NCI-H2227 treated with DMSO at 0.1 percent for 48 hours (cell line): ENCODE results near the gene DIS3L2.
"Not testable (repeated sequence)": the region's sequence is repeated elsewhere in the genome, so short reads cannot be mapped to it uniquely, and the experiment has no call there.

Experiments used
- DNase-seq: peaks from one replicate; lab custom pipeline; 2025; lab: John Stamatoyannopoulos, UW

DIS3L2 gene

DNA sequence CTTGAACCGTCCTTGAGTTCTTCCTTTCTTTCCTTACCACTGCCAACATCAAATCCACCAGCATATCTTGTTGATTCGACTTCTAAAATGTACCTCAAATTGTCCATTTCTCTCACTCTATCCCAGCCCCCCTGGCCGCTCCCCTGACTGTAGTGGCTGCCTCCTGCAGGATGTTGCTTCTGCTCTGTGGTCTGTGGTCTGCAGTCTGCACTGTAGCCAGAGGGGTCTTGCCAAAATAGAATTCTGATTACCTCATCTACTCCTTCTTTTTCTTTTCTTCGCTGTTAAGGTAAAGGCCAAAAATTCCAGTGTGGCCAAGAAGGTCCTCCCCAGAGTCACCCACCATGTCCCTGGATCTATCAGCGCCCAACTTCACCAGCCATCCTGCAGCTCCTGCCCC lies 337.6 kb downstream of the DIS3L2 start:
- DNase-seq = no peak

DNA sequence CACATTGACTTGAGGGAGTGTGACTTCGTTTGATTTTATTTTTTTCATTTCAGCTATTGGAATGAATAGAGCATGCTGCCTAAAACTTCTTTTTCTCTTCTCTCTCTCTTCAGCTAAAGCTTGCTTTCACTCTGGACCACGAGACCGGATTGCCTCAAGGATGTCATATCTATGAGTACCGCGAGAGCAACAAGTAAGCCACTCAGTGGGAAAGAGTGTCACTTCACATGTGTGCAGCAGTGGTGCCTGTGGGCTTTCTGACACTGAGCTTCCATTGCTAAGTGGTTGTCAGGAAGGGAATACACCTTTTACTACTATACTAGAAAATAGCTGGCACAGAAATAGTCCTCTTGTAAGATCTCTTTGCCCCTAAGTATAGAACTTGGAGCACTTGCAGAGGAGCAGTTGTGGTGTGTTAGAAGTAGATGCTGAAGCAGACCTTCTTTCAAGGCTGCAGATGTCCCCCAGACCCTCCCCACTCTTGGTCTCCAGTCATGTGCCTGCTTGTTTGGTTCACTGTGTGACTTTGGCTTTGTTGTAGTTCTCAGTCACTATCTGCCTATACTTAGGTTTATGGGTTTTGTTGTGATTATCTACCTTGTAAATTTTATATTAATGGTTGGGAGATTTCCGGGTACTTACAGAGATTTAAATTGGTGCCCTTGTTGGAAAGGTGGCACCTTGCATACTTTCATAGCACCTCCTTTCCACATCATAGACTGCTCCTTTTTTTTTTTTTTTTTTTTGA lies 338.6 kb downstream of the DIS3L2 start:
- no peak for DNase-seq

DNA sequence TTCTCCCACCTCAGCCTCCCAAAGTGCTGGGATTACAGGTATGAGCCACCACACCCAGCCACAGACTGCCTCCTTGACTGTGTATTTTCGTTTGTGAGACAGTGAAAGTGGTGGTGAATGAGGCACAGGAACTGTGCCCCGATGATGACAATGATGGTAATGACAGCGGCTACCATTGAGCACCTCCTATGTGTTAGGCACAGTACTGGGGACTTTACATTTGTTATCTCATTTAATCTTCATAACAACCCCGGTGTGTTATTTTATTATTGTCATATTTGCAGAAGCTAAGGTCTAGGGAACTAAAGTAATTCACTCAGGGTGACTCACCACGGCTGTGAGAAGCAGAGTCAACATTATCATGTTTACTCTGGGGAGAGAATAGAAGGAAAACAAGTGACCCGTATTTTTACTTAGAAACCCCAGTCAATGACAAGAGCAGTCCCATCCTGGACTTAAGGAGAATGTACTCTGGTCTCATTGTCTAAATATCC lies 339.4 kb downstream of the DIS3L2 start:
- DNase-seq = no peak

DNA sequence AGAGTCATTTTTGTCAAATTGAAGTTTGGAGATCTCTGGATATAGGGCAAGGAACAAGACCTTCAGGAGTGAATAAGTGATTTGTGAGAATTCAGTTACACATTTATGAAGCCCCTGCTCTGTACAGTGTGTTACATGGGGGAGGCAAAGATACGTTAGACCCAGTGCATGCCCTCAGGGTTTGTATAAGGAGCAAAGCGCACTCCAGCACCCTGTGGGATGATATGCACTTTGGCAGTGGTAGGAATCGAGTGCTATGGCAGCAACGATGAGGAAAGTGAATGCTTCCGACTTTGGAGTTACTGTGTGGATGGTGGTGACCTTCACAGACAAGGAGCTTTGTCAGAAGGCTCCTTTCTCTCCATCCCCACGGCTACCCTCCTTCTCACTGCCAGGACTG lies 342.7 kb downstream of the DIS3L2 start:
- DNase-seq = no peak

DNA sequence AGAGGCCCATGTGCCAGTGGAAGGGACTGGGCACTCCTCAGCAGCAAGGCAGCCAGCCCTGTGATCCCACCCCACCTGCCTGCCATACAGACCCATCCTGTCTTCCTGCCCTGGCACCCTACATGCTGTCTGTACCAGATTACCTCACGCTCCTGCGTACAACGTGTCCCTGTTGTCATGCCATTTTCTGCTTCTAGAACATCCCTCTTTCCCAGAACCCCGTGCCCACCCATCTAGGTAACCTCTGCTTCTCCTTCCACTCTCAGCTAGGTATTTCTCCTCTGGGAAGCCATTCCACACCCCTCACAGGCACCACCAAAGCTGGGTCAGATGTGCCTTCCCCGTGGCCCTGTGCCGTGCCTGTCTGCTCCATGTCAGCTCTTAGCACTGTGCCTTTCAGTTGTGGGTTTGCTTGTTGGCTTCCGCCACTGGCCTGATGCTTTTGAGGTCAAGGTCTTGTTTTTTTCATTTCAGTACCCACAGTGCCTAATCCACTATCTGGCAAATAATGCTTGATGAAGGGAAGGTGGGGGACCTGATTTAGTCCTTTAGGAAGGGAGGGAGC lies 345.3 kb downstream of the DIS3L2 start:
- DNase-seq = no peak

DNA sequence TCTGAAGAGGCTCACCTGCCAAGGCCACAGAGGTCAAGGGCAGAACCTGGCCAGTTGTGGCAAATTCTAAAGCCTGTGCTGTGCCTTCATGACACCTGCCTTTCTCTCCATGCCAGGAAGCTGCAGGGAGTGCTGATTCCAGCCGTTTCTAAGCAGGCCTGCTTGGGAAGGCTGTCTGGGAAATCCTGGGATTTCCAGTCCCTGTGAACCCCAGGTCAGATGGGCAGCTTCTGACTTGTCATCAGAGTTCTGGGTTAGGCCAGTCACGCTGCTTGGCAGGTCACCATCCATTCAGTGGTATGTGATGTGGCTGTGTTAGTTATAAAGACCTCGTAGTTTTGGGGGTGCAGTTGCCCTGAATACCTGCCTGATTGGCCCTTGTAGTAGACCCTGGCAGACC lies 346.3 kb downstream of the DIS3L2 start:
- DNase-seq = no peak

DNA sequence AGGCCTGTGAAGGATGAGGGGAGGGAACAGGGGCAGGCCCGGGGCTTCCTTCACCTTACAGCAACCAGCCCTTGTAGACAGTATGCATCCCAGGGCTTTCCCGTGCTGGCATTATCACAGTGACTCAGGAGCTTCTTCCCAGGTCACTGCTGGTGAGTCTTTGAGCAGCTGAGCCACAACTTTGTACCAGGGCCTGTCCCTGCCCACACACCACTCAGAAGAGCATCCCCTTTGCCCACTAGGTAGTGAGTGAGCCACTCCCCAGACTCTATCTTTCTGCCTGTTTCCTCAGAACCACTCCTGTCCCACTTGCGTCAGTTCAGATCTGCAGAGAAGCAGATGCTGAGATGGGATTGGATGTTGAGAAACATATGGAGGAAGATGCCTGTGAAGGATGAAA lies 347.5 kb downstream of the DIS3L2 start:
- DNase-seq = no peak

DNA sequence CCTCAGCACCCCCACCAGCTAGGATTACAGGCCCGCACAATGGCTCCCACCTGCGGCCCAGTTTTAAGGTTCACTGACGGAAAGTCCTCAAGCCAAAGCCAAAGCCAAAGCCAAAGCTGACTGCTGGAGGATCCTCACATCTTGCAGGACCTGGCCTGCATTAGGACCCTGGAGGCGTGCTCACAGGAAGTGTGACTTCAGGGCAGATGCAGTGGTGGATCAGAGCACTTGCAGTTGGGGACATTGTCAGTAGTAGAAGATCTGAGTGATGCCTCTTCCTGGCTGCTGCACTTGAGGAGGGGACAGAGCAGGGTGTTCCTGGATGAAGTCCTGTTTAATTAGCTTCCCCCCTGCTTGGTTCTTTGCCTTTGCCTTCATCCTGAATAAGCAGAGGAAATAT lies 348.1 kb downstream of the DIS3L2 start:
- no peak for DNase-seq

DNA sequence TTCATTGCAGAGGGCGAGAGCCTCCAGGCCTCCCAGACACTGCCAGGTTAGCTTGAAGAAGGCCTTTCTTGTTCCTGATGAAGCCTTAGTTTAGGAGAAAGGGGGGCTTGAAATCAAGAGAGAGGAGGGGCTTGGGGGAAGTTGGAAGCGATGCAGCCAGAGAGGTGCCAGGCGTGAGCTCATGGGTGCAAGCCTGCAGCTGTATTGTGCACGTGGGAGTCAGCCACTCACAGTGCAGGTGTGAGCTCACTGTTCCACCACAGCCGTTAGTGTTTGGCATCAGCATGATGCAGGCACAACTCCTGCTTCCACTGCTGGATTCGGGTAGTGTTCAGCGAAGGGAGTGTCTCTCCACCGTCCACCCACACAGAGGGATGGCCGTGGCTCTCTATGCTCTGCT lies 348.6 kb downstream of the DIS3L2 start:
- DNase-seq = no peak

DNA sequence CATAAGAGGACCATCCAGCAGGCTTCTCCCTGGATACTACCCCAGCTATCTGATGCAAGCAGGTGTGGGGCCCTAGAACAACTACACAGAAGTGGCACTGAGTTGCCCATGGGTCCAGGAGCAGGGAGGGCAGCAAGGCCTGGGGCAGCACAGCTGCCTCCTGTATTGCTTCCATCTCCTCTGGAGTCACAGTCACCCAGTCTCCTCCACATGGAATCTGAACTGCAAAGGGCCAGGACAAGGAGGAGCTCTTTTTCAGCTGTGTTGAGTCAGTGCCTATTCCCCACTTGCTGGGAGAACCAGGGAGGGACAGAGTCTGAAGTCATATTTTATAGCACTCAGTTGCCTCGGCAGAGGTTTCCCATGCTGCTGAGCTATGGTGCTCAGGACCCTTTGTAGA lies 349.2 kb downstream of the DIS3L2 start:
- DNase-seq = no peak

DNA sequence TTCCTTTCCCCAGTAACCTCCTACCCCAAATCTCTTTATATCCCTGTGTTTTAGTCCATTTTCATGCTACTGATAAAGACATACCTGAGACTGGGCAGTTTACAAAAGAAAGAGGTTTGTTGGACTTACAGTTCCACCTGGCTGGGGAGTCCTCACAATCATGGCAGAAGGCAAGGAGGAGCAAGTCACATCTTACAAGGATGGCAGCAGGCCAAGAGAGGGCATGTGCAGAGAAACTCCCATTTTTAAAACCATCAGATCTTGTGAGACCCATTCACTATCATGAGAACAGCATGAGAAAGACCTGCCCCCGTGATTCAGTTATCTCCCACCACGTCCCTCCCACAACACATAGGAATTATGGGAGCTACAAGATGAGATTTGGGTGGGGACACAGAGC lies 352.1 kb downstream of the DIS3L2 start:
- DNase-seq = not testable (repeated sequence)

DNA sequence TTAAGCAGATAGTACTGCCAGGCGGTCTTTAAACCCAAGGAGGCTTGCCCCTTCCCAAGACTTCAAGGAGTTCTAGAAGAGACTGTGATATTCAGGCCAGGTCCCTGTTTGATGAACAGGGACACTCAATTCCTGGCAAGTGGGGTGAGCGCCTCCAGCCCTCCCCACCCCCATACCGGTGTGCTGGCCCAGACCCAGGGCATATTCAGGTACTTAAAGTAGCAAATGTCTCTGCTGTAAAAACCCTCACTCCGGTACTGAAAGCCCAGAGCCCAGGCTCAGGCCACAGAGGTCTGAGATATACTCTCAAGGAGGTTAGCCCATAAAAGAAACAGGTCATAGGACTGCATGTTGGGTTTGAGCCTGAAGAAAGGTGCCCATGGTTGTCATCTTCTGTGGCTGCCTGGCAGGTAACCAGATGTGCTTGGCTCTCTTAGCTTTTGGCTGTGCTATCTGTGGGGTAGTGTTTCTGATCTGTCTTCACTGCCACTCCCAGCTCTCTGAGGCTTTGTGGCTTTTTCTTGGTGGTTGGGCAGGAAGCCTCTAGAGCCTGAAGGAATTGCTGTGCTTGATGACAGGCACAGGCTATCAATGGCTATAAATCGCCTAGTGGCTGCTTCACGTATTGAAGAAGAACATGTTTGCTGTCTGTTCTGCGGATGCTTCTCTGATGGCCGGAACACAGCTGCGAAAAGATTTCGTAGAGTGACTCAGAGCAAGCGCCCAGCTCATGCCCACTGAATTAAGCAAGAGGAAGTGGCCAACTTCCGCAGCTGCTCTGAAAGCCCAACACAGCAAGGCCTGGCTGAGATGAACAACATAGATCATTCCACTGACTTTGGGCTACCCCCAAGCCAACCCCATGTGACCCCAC lies 353.8 kb downstream of the DIS3L2 start:
- no peak for DNase-seq

DNA sequence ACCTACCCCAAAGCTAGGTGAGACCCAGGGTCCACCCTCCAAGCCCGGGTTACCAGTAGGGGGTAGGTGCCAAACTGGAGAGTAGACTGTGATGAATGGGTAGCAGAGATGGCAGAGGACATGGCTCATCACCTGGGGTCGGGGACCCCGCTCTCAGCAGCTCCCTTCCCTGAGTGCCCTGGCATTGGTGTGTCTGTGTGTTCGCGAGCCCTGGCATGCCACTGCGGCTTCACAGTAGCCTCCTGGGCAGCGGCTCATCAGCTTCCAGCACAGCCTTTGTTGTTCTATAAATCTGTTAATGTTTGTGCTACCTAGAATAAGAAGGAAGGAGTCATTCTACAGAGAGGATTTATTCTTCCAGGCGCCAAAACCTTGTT lies 354.4 kb downstream of the DIS3L2 start:
- no peak for DNase-seq

DNA sequence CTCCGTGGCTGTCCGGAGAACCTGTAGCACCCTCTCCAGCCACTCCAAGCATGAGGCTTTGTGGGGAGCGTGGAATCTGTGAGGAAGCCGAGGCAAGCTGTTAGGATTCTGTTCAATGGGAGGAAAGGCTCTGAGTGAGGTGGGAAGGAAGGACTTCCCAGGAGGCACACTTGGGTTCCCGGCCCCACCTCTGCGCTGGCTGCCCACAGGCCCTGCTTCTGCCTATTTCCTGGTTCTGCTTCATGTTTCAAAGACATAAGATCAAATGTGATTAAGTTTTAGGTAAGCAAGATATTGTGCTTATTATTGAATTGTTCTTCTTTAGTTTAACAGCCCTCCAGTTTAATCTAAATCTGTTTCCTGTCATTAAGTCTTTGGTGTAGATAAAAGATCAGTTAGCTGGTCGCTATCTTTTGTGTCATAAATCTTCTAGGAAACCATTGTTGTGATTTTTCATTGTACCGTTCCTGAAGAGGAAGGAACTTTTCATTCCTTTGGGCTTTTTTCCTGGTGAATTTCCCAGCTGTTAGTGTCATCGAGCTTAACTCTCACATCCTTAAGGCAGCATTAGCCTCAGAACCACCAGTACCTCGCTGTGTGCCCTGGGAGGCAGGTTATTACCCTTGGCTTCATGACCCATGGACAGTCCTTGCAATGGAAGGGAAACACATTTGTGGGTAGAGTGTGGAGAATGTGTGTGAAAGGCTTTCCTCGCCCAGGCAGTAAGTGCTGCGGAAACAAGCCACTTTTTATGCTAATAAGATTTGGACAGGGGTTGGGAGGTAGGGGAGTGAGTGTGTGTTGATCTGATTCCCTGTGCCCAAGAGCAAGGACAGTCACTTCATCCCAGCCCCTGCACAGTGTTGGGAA lies 355.2 kb downstream of the DIS3L2 start:
- no peak for DNase-seq

DNA sequence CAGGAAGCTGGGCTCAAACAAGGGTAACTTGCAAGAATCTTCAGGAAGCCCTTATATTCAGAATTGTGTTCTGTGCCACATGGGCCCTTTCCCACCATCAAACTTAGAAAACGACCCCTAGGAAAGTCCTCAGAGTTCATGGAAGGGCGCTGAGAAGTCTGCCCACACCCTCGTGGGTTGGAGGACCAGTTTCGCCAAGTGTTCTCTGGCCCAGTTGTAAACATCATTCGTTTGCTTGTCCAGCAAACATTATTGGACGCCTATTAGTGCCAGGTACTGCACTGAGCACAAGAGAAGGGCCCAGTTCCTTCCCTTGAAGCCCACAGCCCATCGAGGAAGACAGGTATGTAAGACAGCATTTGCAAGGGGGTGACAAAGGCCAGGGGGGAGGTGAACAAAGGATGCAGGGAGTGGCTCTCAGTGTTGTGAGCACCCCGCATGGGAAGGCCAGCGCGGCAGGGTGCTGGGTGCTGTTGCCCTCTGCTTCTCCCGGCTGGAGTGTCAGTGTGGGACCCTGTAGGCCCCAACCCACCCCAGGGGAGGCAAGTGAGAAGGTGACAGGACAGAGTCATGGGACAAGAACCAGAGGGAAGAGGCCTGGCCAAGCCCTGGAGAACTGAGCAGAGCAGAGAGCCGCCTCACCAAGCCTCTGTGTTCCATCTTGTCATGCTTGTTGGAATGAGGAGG lies 356.8 kb downstream of the DIS3L2 start:
- no peak for DNase-seq

DNA sequence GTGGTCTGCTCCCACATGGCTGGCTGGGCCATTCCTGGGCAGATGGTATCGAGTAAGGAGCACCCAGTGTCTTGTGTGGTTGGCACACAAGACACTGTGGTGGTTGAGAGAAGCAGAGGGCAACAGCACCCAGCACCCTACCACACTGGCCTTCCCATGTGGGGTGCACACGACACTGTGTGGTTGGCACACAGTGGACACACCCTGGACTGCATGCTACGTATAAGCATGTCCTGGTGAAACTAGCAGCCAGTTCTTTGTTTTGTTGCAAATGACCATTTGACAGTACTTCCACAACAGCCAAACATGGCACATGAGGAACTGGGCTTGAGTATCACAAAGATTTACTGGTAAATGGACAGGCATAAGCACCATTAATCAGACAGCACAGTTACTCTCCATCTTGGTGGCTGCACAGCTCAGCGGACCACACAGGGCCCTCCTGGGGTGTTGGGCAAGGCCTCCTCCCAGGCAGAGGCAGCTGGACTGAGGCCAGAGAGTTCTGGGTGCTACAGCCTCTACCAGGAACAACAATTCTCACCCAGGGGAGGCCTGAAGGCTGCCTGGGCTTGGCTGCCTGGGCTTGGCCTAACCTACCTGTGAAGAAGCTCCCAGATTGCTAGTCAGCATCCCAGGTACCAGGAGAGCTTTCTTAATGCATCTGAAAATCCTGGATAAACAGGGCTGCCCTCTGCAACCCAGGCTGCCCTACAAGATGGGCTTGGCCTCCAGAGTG lies 357.7 kb downstream of the DIS3L2 start:
- no peak for DNase-seq

DNA sequence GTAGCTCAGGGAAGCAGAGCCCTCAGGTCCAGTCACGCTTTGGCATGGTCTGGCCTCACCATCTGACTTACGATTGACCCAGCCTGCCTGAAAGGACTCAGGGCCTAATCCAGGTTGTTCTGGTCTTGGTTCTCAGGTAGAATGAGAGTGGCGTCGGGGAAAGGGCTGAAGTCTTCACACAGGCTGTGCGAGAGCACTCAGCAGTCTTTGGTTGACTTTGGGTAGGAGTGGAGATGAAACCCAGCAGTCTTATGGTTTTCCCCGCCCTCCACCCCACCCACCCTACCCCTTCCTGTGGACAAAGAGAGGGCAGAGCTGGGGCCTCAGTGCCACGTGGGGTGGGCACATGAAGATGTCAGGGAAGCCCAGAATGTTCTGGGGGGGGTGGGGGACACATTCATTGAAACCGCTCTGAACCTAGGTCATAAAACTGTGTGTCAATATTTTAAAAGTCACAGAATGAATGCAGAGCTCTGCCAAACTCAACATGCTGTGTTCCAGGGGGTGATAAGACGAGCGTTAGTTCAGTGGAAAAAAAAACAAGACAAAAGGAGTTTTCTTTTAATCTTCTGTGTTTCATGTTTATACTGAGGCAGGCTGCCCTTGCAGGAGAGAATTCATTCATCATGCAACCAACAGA lies 358.4 kb downstream of the DIS3L2 start:
- DNase-seq = no peak

DNA sequence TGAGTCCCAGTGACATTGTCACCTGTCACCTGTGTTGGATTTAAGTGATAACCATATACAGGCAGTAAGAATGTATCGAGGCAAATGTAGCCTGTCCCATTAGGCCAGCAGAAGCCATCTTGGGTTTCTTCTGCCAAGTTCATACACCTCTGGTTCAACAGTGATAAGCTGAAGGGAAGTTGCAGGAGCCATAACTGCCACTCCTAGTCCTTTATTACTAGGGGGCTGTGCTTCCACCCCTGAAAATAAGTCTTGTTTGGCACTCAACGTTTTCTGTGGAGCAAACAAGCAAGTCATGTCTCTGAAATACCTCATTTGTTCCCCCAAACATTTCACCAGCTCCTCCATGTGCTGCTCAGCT lies 358.9 kb downstream of the DIS3L2 start:
- DNase-seq = no peak

DNA sequence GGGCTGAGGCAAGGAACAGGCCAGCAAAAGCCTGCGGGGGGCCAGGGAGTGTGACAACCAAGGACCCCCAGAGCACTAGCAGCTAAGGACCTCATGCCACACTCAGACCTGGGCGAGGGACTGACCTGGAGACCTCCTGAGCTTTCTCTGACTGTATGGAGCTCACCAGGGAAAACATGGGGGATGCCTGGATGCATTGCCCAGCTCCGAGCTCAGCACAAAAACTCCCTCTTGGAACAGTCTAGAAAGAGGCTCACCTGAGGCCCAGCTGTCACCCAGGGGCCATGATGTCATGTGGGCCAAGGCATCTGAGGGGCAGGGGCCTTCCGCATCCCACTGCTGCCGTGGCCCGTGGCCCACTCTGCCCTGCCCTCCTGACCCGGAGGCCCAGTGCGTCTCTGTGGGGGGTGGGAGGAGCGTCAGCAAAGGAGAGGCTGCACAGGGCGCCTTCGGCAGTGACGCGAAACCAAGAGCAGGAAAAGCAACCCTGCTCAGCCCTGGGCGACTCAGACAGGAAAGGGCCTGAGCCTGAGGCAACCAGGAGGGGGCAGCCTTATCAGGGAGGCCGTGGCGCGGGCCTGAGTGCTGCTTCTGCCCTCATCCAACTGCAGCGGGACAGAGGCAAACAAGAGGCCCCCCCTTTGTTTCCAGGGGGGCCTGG lies 359.8 kb downstream of the DIS3L2 start:
- DNase-seq = no peak
